ENCODE results near the gene NLRP6. TPM values are rescaled to one million over a fixed set of nuclear protein-coding genes. Genes with fewer than 3 reads are reported as not detected.

NLRP6 gene
- total RNA-seq, 1 experiment from 2014 or later = not detected

DNA sequence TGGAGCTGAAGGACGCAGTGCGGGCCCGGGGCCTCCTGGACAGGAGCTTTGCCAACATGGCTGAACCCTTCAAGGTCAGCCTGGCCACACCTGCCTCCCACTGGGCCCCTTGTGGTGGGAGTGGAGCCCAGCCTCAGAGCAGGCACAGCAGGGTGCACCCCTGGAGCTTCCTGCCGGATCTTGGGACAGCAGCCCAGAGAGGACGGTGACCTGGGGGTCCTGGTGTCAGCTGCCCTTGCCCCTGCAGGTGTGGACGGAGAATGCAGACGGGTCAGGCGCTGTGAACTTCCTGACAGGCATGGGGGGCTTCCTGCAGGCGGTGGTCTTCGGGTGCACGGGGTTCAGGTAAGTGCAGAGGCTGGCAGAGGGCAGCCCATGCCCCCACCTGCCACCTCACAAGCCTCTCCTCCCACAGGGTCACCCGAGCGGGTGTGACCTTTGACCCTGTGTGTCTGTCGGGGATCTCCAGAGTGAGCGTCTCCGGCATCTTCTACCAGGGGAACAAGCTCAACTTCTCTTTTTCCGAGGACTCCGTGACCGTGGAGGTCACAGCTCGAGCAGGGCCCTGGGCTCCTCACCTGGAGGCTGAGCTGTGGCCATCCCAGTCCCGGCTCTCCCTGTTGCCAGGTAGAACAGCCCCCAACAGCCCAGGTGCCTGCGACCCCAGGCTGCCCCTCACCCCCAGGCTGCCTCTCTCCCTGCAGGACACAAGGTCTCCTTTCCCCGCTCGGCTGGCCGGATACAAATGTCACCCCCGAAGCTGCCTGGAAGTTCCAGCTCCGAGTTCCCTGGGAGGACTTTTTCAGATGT lies 15.8 kb downstream of the NLRP6 start:
- DNase-seq (ENCODE audit: low read depth) = no peak

DNA sequence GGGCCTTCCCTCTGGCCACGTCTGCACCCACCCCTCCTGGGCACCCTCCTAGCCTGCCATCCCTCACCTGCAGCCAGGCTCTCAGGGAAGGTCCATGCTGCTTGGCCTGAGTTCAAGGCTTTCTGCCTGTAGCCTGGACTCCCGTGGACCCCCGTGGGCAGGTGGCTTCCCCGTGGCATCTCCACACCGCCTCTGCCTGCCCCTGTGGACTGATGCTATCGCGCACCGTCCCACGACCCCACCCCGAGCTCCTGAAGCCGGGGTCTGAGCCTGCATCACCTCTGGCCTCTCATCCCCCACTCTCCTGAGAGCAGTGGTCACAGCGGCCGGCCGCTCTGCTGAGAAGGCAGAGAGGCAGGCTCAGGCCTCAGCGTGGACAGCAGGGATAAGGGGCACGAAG lies 16.6 kb downstream of the NLRP6 start:
- no peak for DNase-seq (ENCODE audit: low read depth)

DNA sequence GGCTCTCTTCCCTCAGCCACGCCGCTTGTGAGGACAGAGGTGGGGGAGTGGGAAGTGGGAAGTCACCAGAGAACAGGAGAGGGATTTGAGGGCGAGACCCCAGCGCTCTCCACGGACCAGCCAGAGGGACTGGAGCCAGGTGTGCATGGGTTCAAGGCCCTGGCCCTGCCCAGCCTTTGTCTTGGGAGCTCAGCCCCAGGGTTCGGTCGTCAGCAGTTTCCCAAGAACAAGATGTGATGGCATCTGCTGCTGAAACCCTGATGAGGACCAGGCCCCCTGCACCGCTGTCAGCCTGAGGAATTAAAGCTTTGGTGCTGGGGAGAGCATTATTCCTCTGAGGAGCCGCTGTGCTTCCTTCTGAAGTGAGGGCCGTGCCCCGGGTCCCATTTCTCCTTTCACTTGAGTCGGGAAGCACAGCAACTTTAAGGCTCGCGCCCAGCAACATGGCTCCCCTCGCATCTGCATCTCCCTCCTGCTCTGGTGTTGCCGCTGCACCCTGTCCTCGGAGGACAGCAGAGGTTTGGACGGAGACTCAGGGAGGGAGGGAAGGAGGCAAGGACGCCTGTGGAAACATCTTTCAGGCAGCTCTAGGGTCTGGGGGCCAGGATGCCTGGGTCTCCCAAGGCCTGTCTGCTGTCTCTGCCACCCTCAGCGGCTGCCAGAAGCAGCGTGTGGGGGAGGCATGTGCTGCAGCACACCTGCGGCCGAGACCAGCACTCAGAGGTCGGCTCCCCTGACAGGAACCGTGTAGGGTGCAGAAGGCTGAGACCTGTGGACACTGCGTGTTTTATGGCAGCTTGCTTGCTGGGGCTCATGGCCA lies 17.4 kb downstream of the NLRP6 start:
- DNase-seq (ENCODE audit: low read depth) = no peak

DNA sequence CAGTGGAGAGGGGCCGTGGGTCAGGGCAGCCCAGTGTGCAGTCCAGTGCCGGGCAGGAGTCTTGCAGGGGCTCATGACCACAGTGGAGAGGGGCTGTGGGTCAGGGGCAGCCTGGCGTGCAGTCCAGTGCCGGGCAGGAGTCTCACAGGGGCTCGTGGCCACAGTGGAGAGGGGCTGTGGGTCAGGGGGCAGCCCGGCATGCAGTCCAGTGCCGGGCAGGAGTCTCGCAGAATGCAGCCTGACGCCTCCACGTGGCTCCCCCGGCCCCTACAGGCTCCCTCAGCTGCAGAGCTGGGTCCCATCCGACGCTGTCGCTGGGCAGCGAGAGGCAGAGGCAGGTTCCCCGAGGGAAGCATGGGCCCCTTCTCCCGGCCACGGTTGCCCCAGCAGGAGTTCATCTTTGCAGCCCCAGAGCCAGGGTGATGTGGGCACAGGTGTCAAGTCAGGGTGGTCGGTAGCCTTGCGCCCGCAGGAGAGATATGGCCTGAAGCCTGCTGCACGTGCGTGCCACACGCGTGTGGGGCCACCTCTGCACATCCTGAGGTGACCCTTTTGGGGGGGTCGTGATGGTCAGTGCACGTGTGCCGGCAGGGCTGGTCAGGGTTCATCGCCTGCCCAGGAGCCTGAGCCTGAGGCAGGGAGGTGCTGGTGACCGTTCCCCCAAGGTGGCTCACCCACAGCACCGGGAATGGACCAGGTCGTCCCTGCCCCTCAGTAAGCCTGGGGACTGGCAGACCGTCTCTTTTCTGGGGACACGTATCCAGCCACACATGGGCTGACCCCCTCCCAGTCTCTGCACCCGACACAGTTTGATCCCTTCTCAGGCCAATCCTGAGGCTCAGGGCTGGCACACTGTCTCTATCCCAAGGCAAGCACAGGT lies 18.2 kb downstream of the NLRP6 start:
- no peak for DNase-seq (ENCODE audit: low read depth)

DNA sequence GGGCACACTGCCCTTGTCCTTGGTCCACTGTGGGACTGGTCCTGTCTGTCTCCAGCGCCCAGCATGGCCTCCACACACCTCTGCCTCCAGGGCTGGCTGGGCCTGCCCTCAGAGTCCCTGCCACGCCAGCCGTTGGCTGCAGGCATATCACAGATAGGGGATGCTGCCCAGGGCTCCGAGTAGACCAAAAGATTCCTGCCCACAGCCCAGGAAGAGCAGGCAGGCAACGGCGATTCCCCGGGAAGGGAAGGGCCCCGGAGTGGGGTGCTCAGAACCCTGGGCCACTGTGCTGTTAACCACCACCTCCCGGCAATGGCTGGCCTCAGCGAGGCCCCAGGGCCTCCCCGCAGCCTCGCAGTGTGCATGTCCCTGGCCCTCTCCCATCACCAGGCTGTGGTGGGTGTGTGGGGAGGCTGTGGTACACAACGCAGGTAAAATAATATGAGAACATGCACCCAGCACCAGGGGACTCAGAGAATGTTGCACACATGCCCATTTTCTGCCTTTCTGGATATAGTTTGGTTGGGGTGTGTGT lies 18.9 kb downstream of the NLRP6 start:
- no peak for DNase-seq (ENCODE audit: low read depth)

DNA sequence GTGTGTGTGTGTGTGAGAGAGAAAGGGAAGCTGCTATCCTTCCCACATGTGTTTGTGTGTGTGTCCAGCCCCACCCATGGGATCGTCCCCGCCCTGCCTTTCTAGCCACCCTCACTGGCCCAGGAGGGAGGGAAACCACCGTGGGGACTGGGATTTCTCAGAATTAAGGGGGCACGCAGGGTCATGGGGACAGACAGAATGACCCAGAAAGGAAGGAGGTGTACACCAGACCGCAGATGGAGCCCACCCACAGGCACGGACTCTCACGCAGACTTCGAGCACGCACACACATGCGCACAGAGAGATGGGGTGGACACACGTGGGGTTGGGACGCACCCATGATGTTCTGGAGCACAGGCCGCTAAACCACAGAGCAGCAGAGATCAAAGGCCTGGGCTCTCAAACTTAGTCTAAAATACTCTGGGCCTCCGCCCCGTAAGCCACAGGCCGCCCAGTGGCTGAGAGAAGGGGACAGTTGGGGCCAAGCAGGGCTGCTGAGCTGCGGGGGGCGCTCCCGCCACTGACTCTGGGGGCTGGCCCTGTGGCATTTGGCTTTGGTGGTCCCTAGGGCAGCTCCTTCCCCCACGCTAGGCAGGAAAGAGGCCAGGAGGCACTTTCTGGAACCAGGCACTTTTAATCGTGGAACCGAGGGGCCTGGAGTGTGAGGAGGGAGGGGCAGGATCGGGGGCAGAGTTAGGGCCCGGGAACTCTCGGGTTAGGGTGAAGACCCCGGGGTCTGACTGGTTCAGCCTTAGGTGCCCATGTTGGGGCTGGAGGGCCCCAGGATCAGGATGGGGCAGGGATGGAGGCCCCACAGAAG lies 19.6 kb downstream of the NLRP6 start:
- DNase-seq (ENCODE audit: low read depth) = no peak

DNA sequence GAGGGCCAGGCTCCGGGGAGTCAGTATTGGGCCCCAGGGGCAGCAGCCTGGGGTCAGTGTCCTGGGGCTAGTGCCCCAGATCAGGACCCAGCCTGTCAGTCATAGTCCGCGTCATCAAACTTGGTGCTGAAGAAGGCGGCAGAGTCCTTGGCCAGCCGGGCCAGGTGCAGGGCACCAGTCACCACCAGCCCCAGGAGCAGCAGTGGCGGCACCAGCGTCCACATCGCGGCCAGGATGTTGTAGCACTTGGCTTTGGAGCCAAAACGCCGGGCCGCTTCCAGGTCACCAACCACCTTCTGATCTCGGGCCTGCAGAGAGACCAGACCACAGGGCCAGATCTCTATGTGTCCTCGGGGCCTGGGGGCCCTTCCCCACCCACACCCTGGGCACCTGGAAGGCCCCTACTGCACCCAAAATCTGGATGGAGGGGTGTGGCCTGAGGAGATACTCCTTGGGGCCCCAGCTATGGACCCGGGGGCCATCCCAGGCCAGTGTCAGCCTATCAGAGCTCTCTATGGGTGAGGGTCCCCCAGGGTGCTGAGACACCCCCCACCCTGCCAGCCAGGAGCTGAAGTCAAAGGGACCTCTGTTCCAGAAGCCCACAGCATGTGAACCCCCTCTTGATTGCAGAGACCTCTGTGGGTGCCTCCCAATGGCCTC lies 20.3 kb downstream of the NLRP6 start:
- DNase-seq (ENCODE audit: low read depth) = no peak

DNA sequence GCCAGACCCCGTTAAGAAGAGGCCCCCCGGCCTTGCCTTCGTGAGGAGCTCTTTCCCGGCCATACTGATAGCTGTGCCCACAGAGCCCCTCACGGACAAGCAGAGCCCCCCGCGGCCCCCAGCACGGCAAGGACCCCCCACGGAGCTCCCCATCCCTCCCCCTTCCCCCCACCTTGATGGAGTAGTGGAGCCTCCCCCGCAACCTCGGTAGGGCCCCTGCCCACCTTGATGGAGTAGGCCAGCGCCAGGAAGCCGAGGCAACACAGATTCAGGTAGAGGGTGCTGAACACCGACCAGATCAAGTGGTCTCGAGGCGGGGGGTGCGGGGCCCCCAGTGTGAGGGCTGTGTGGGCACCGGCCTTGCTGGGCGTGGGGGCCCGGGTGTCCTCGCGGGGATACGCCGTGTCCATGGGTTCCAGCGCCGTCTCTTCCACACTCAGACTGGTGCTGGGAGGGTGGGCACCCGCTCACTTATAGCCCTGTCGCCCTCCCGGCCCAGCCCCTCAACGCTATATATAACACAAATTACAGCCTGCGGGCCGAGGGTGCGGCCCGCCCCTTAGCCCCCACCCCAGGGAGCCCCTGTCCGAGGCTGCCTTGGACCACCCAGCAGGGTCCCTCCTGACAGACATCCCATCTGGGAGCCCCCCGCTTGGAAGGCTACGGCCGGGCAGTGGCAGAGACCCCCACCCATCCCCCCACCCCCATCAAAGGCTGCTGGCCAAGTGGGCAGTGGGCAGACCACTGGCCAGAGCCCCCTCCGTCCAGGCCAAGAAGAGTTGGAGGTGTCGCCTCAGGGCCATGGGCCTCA lies 21.1 kb downstream of the NLRP6 start, which contains the start of gene IFITM5:
TSS of gene IFITM5 (minus strand) at position 446 of the 811 bp plus-strand sequence. CDS start at position 410, 36 bp downstream.
- DNase-seq (ENCODE audit: low read depth) = no peak

DNA sequence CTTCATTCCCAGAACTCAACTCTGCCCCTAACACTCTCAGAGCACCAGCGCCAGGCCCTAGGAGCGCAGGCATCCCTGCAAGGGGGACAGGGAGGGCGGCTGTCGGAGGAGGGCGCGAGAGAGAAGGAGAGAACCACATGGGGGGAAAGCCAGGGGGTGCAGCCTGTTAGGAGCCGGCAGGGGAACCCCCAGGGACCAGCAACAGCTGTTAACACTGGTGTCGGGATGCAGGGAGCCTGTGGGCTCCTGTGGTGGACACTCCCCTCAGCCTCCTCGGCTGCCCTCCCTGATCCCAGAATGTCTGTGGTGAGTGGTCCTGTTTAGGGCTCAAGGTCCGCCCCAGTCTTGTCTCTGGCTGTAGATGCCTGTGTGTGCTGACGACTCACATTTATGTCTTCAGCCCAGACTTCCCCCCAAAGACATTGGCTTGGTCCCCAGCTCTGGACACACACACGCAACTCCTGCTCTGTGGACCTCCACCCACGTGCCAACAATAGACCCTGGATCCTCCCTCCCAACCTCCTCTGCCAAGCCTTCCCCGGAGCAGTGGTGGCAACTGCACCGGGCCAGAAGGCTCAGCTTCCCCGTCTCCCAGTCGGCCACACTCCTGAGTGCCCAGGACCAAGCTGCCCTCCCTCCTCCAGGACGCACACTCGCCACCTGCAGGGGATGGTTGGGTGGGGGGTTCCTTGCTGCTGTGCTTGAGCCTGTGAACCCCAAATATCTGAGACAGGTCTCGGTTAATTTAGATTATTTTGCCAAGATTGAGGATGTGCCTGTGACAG lies 21.9 kb downstream of the NLRP6 start:
- no peak for DNase-seq (ENCODE audit: low read depth)

DNA sequence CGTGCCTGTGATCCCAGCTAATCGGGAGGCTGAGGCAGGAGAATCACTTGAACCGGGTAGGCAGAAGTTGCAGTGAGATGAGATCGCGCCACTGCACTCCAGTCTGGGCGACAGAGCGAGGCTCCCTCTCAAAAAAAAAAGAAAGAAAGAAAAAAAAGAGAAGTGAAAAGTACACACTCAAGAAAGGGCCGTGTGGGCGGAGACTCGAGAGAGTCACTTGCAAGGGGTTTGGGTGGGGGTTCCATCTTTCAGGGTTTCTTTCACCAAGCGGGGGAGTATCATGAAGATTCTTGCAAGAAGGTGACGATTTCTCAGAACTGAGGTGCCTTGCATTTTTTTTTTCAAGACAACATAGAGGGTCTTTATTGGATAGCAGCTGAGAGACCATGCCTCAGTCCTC lies 25.2 kb downstream of the NLRP6 start:
- no peak for DNase-seq (ENCODE audit: low read depth)

DNA sequence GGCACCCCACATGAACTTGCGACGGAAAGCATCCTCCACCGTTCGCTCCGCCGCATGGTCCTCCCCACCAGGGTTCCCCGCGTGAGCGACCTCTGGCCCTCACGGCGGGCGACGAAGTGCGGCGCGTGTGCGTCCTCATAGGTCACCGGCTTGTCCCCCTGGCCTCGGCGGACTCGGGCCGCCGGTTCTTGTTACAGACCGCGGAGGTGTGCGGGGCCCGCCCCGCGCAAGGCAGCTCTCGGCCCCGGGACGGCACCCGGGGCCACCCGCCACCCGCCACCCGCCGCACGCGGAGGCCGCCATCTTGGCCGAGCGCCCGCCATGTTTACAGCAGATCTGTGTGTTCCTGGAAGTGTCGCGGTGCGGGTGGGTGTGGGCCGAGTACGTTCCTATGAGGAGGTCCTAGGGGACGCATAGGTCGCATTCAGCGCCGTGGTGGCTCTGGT lies 25.9 kb downstream of the NLRP6 start:
- no peak for DNase-seq (ENCODE audit: low read depth)

DNA sequence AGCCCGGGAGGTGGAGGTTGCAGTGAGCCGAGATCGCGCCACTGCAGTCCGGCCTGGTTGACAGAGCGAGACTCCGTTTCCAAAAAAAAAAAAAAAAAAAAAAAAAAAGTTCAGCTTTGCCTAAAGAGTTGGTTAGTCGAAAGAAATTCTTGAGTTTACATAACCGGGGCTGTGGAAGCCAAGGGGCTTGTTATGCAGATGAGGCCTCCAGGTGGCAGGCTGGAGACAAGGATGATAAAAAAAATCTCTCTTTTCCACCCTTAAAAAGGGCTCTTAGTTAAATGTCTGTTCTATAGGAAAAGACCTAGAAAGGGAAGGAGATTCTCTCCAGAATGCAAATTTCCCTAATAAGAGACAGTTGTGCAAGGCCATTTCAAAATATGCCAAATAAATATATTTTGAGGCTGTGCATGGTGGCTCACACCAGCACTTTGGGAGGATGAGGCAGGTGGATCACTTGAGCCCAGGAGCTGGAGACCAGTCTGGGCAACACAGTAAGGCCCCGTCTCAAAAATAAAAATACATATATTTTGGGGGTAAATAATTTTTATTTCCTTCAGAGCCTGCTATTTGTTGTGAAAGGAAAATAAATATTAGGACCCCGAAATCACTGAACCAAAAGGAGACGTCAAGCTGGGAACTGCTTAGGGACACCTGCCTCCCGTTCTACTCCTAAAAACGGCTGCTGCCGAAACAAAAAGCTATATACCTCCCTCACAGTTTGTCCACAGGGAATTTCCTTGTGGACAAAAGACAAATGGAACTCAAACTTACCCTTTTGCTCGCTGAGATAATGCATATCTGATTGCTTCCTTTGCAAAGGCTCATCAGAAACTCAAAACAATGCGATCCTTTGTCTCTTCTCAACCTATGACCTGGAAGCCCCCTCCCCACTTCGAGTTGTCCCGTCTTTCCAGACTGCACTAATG lies 27.0 kb downstream of the NLRP6 start:
- DNase-seq (ENCODE audit: low read depth) = peak; percentile 51

DNA sequence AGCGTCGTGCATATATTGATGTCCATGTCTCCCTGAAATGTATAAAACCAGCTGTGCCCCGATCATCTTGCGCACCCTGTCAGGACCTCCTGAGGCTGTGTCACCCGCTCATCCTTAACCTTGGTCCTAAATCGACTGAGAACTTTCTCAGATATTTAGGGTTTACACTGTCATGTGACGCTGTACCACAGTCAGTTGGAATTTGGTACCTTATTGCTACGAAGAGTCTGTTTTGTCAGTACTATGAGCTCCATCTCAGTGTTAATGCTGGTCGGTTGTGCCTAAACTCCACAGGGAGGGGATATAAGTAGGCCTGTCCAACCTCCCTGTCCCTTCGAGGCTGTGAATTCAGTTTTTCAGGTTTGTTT lies 27.6 kb downstream of the NLRP6 start:
- DNase-seq (ENCODE audit: low read depth) = no peak

DNA sequence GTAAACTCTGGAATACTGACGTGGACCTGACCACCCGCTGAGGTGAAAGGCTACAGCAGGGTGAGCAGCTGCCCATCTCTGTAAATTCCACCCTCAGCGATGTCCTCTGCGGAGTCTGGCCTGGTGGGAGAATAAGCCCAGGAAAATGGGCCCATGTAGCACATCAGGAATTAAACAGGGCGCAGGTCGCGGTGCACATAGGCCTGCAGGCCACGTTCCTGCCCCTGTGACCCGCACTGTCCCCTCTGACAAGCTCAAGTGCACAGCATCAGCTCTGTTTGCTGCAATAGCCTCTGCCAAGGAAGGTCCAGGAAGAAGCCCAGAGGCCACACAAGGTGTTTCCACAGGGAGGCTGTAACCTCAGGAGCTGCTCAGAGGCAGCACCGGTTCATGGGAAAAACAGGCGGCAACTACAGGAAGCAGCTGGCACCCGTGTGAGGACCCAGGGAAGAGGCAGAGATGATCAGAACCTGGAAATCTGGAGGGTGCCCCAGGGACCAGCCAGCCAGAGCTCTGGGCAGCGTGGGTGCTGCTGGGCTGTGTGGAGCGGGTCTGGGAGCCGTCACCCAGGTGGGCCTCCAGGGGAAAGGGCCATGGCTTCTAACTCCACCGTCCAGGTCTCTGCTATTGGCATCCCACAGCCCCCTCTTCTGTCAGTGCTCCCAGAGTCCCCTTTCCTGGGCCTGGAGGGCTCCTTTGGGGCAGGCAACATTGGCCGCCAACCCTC lies 28.6 kb downstream of the NLRP6 start:
- DNase-seq (ENCODE audit: low read depth) = no peak

DNA sequence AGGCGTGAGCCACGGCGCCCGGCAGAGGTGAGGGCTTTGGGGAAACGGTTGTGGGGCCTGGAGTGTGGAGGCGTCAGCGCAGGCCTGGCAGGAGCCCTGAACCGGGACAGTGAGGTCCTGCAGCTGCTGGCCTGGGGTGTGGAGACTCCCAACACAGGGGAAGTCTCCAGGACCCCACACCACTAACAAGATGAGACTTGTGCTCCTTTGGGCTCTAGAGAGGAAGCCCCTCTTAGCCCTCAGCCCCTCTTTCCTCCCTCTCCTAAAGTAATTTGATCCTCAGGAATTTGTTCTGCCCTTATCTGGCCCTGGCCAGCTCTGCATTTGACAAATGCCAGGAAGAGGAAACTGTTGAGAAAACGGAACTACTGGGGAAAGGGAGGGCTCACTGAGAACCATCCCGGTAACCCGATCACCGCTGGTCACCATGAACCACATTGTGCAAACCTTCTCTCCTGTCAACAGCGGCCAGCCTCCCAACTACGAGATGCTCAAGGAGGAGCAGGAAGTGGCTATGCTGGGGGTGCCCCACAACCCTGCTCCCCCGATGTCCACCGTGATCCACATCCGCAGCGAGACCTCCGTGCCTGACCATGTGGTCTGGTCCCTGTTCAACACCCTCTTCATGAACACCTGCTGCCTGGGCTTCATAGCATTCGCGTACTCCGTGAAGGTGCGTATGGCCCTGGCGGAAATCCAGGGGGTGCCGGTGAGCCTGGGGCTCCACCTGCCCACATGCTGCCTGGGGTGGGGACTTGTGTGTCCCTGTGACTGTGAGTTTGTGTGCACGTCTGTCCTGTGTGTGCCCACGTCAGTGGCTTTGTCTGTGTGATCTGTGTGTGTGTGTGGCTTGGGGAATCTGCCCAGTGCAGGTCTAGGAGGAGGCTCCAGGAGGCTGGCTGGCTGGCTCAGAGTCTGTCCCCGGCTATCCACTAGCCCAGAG lies 29.8 kb downstream of the NLRP6 start, which contains the start of gene IFITM2:
TSS of gene IFITM2 (plus strand) at position 51 of the 943 bp plus-strand sequence. CDS start at position 428, 377 bp downstream.
- peak; percentile 70 for DNase-seq (ENCODE audit: low read depth)
